Bronchial epithelial cell (primary cell): ENCODE results near the gene PRKCH. TPM values are rescaled to one million over a fixed set of nuclear protein-coding genes. Genes with fewer than 3 reads are reported as not detected.
A peak's percentile ranks its signal among the peaks of the same experiment; 100 is the strongest.

Experiments used
- DNase-seq: peaks from one replicate; pipeline ENCODE4 v3.0.0-alpha.2; 2010; ENCODE audit warnings: low read depth
- FAIRE-seq: peaks from 2 replicates; lab custom pipeline; 2011; peaks lifted over from hg19 to GRCh38; lab: Jason Lieb, UNC
- H3K27me3 ChIP-seq: 2 replicates; pipeline ENCODE4 v1.5.1; 2011; ENCODE audit warnings: low read length; ENCODE audit not compliant: control insufficient read depth, insufficient read depth
- H3K36me3 ChIP-seq: 2 replicates; pipeline ENCODE4 v1.5.1; 2011; ENCODE audit warnings: low read length; ENCODE audit not compliant: control insufficient read depth, insufficient read depth
- H3K4me3 ChIP-seq: 2 replicates; pipeline ENCODE4 v1.5.1; 2011; ENCODE audit warnings: mild to moderate bottlenecking, low read depth, low read length, control low read depth
- total RNA-seq: library from RNA; depleted of rRNA; stranded (reverse); fragments of >200 nt; gene quantifications from 2 replicates; pipeline ENCODE4 v1.2.1, GENCODE V29; 2014
- TF ChIP-seq, protein P1 (sequence below): IDR thresholded peaks from 2 replicates; pipeline ENCODE4 v1.5.1; 2011; ENCODE audit warnings: mild to moderate bottlenecking, moderate library complexity, low read length, control low read depth, inconsistent platforms; ENCODE audit not compliant: insufficient read depth, severe bottlenecking

Gene PRKCH
- total RNA-seq, 1 donor from 2014 or later = 24.5 TPM

DNA sequence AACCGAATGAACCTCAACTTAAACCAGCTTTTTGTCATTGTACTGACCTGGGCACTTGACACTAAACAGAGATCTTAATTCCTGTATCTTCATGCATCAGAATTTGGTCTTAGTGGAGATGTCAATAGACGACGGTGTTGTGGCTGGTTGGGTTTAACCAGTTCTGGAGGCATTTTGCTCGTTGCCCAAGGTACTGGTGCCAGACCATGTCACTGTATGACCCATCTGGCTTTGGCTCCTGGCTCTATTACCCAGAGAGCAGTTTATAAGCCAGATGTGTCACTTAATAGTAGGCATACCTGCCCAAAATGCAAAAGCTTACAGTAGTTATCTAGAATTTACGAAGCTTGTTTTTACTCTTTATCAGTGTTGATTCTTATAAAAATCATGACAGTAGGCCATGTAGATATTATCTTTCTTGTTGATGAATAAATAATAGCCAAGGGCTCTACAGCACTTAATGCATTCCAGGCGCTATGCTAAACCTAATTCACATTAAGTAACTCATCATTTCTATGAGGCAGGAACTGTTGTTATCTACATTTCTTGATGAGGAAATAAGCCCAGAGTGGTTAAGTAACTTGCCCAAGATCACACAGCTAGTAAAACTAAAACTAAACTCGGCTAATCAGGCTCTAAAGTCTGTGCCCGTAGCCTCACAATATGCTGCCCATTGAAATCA is 194.2 kb downstream of the PRKCH start:
- no peak overlapping the region for H3K4me3 ChIP-seq
- TF ChIP-seq, protein P1, sequence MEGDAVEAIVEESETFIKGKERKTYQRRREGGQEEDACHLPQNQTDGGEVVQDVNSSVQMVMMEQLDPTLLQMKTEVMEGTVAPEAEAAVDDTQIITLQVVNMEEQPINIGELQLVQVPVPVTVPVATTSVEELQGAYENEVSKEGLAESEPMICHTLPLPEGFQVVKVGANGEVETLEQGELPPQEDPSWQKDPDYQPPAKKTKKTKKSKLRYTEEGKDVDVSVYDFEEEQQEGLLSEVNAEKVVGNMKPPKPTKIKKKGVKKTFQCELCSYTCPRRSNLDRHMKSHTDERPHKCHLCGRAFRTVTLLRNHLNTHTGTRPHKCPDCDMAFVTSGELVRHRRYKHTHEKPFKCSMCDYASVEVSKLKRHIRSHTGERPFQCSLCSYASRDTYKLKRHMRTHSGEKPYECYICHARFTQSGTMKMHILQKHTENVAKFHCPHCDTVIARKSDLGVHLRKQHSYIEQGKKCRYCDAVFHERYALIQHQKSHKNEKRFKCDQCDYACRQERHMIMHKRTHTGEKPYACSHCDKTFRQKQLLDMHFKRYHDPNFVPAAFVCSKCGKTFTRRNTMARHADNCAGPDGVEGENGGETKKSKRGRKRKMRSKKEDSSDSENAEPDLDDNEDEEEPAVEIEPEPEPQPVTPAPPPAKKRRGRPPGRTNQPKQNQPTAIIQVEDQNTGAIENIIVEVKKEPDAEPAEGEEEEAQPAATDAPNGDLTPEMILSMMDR = no peak
- FAIRE-seq (no peak), DNase-seq (no peak)
- H3K27me3 ChIP-seq = no peaks in the 10 kb centered on the region
- H3K36me3 ChIP-seq = no peaks in the 10 kb centered on the region

DNA sequence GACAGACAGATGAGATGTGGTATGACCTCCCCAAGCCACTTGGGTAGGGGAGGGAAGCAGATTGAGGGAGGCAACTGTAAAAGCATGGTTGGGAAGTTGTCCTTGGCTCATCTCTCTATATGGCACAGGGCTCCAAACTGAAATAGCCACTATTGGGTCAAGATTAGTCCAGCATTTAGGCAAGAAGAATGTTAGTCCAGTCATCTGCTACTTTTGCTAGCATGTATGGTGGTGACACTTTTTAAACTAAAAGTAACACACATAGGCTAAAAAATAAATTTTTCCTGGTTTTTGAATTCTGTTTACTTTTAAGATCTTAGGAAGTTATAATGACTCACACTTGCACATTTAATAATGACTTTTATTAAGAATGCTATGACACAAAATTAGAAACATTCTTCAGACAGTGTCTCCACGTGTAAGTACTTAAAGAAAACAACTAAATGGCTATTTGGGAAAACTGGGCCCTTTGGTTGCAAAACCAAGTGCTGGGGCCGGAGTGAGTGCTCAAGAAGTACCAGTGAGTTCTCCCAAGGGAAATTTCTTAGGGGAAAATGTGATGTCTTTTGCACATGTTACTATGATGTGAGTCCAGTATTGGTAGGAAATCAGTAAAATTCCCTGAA is 194.9 kb downstream of the PRKCH start:
- no peaks in the 10 kb centered on the region for H3K36me3 ChIP-seq
- DNase-seq (peak; percentile 35), FAIRE-seq (no peak)
- TF ChIP-seq, protein P1 = no peak
- H3K27me3 ChIP-seq = no peaks in the 10 kb centered on the region
- H3K4me3 ChIP-seq = no peak overlapping the region

DNA sequence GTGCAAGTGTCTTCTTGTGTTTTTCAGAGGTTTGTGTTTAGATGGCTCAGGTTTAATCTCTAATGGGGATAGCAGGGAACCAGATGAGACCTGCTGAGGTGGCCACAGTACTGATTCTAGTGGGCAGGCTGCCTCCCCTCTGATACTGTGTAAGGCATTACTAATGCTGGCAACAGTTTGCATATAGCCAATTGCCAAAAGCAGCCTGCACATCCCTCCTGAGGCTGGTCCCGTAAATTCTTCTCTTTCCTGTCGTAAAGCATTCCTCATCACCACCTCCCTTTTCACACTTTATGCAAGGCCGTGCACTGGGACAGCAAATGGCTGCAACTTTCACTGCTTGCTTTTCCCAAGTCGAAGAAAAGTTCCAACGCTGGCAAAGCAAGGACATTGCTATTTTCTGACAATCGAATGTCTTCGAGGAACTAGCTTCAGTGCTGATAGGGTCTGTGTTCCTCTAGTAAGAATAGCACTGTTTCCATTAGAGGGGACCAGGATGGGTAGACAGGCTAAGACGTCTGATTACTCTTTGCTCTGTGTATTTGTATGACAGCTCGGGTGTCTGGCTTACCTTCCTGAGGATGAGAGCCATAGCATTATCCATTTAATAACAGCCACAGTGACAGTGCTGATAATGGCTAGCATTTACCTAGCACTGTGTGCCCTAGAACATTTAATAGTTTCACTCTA is 195.7 kb downstream of the PRKCH start:
- Histone ChIP-seq H3K4me3 (no peak overlapping the region), H3K27me3 (no peaks in the 10 kb centered on the region), H3K36me3 (no peaks in the 10 kb centered on the region)
- FAIRE-seq (no peak), DNase-seq (no peak)
- TF ChIP-seq, protein P1 = no peak

DNA sequence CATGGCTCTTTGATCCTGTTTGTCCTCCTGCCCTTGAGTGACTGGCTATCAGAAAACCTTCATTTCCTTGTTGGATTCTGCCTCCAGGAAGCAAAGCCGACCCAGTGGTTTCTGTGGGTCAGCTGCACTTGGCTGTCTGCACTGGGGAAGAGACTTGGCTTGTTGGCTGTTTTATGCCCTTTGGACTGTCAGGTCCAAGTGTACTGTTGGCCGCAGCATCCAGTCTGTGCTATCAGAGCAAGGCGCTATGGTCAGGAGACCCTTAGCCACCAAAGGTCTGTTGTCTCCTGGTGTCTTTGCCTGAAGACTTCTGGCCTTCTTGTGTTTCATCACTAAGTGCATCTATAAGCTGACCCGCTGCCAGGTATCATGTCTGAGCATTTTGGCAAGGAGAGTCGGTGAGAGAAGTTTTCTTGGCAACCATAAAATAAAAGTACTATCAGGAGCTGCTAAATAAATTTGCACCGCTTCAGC is 196.6 kb downstream of the PRKCH start:
- no peak for DNase-seq
- Histone ChIP-seq H3K27me3 (no peaks in the 10 kb centered on the region), H3K36me3 (no peaks in the 10 kb centered on the region), H3K4me3 (no peak overlapping the region)
- TF ChIP-seq, protein P1 = no peak
- no peak for FAIRE-seq

DNA sequence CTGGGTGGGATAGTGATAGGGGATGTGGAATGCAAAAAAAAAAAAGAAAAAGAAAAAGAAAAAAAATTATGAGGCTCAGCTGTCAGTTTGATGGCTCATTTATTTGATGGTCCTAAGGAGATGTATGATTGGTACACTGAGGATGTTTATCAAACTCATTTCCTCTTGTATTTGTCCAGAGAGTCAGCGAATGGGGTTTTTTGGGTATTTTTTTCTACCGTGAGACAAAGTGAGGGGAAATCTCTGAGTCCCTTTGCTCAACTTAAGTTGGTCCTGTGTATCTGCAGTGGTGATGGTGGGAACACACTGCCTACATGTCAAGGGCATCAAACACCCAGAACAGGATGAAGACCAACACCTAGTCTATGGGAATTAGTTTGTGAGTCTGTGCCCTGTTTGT is 197.0 kb downstream of the PRKCH start:
- DNase-seq (no peak), FAIRE-seq (no peak)
- Histone ChIP-seq H3K27me3 (no peaks in the 10 kb centered on the region), H3K4me3 (no peak overlapping the region), H3K36me3 (no peaks in the 10 kb centered on the region)
- TF ChIP-seq, protein P1 = no peak
